ENCODE results near the gene HMBS. TPM values are rescaled to one million over a fixed set of nuclear protein-coding genes. Genes with fewer than 3 reads are reported as not detected.

The HMBS gene
- total and polyA plus RNA-seq, 2 of the 8 experiments (the other 6 are each of a cell fraction or from before 2014, with no cell fraction given) = 69.3 to 109 TPM

- Histone ChIP-seq H3K14ac (ENCODE audit: insufficient read length) (no peak overlapping the region), H3K27ac (ENCODE audit: low read depth, low read length) (no peak overlapping the region), H3K79me2 (ENCODE audit: control insufficient read depth in 1 of 2, insufficient read depth in 2 of 2, low read length in 2 of 2) (no peaks in the 10 kb centered on the region), H4K91ac (replicated peaks; ENCODE audit: insufficient read length, low read length) (no peak overlapping the region), H4K5ac (ENCODE audit: insufficient read length, low read depth, low read length) (no peak overlapping the region), H3K4me3 (ENCODE audit: extremely low read depth in 1 of 4, insufficient read depth in 2 of 4, low read depth in 3 of 4, low read length in 4 of 4) (no peak overlapping the region), H2BK12ac (ENCODE audit: low read depth, low read length) (no peak overlapping the region), H3K9ac (replicated peaks in 1 of 4; ENCODE audit: extremely low read depth in 1 of 4, low read depth in 3 of 4, low read length in 3 of 4) (no peak overlapping the region; a peak in 1 of 7 replicates), H3K9me3 (ENCODE audit: insufficient read depth in 2 of 2, low read depth in 1 of 2, low read length in 1 of 2) (no peaks in the 10 kb centered on the region), H2AFZ (ENCODE audit: low read length) (no peak overlapping the region), H2BK5ac (ENCODE audit: low read depth, low read length) (no peak overlapping the region), H3K56ac (replicated peaks; ENCODE audit: insufficient read length, low read depth, low read length) (no peak overlapping the region), H2BK15ac (ENCODE audit: low read length) (no peak overlapping the region), H3K23ac (ENCODE audit: insufficient read length) (no peak overlapping the region), H3K4me2 (ENCODE audit: insufficient read depth in 1 of 2, low read depth in 2 of 2, low read length in 2 of 2) (no peak overlapping the region), H4K8ac (ENCODE audit: extremely low read depth, insufficient read depth, low read length) (no peak overlapping the region), H2BK20ac (ENCODE audit: low read length) (no peak overlapping the region), H3K27me3 (replicated peaks in 1 of 4; ENCODE audit: control insufficient read depth in 3 of 4, extremely low read depth in 1 of 4, insufficient read depth in 3 of 4, low read length in 3 of 4) (no peaks in the 10 kb centered on the region), H3K23me2 (ENCODE audit: low read depth, low read length) (no peaks in the 10 kb centered on the region), H2AK5ac (ENCODE audit: low read depth, low read length) (no peak overlapping the region), H3K79me1 (ENCODE audit: low read depth, low read length) (no peaks in the 10 kb centered on the region), H2BK120ac (replicated peaks; ENCODE audit: low read depth, low read length) (no peak overlapping the region), H3K18ac (ENCODE audit: extremely low read depth, low read length) (no peak overlapping the region), H3K4me1 (replicated peaks in 1 of 4; ENCODE audit: control insufficient read depth in 3 of 4, insufficient read depth in 4 of 4, low read length in 3 of 4) (peaks cover 0 to 3% (median 1%) of the 10 kb centered on the region in 4 experiments; a peak in 3 of 7 replicates), H3K4ac (replicated peaks; ENCODE audit: insufficient read length, low read depth, low read length) (no peak overlapping the region), H4K20me1 (replicated peaks in 1 of 2; ENCODE audit: control insufficient read depth in 1 of 2, insufficient read depth in 2 of 2, low read length in 2 of 2) (peaks cover 0 to 13% of the 10 kb centered on the region in 2 experiments), H3K36me3 (ENCODE audit: control insufficient read depth in 2 of 4, insufficient read depth in 4 of 4, low read length in 3 of 4) (peaks cover 30 to 45% (median 40%) of the 10 kb centered on the region in 4 experiments; a peak in 7 of 8 replicates)
- WGBS, 2 experiments (ENCODE audit: extremely low coverage in 1 of 2, insufficient coverage in 1 of 2, insufficient read length in 1 of 2, insufficient replicate concordance in 2 of 2, low coverage in 1 of 2, low lambda C conversion rate in 2 of 2, missing lambda C conversion rate in 1 of 2) = 84% methylated on average over 5 of the region's 6 CpGs; no CpG with 5 or more reads in 1 of the 2 experiments
- DNase-seq (ENCODE audit: low read depth in 1 of 2, low spot score in 2 of 2) (no peak), FAIRE-seq (no peak)
- ChIA-PET CTCF (ENCODE audit: partially characterized antibody) (interaction anchor here (0.6 to 2.4 kb wide), 10 partner anchors 9 to 41 kb away, joined by 3 to 8 read pairs (median 4); no protein-coding TSS in a partner anchor), POLR2A (ENCODE audit: partially characterized antibody) (interaction anchor here (1.0 to 5.7 kb wide), 6 partner anchors 10 to 48 kb away, joined by 3 to 45 read pairs (median 4); partner anchors contain the start of genes HYOU1, RPS25 and TRAPPC4)
- TF ChIP-seq KDM4A (IDR thresholded peaks at IDR 0.05; ENCODE audit: low read depth, low read length, severe bottlenecking) (no peak), CTCF (IDR thresholded peaks at IDR 0.05; ENCODE audit: control extremely low read depth in 1 of 3, insufficient read depth in 1 of 3, low read depth in 1 of 3, low read length in 3 of 3) (peak; percentile 38 to 63 (median 38)), TEAD4 (IDR thresholded peaks at IDR 0.05; ENCODE audit: low read depth, low read length) (no peak), BRCA1 (IDR thresholded peaks at IDR 0.05; ENCODE audit: low read depth, low read length) (no peak), BCL11A (IDR thresholded peaks at IDR 0.05; ENCODE audit: low read depth in 2 of 2, low read length in 2 of 2) (no peak), GTF2F1 (IDR thresholded peaks at IDR 0.05; ENCODE audit: borderline replicate concordance, low read depth, low read length) (no peak), NANOG (IDR thresholded peaks at IDR 0.05; ENCODE audit: insufficient read depth, low read depth, low read length, poor library complexity, severe bottlenecking) (no peak), SRF (IDR thresholded peaks at IDR 0.05; ENCODE audit: low read depth, low read length) (no peak), CREB1 (IDR thresholded peaks at IDR 0.05) (0 out of 2 replicates have a peak, but pooled peaks have one; percentile 9), GABPA (IDR thresholded peaks at IDR 0.05; ENCODE audit: borderline replicate concordance, insufficient read depth, low read length) (no peak), KDM1A (IDR thresholded peaks at IDR 0.05; ENCODE audit: borderline replicate concordance, low read length) (no peak)
Measured at GRCh38 chr11:119044708-119045107, 40.0 kb upstream of the HMBS start.
